GM12878 (cell line): ENCODE results near the gene SPDYE4. TPM values are rescaled to one million over a fixed set of nuclear protein-coding genes. Genes with fewer than 3 reads are reported as not detected.

Source experiments
- ATAC-seq: fragments of 200-7000 bp; cut with Tn5 transposase; 3 replicates; pipeline ENCODE4 v1.9.1; 2020; ENCODE audit warnings: mild to moderate bottlenecking, moderate library complexity
- BruUV-seq: library from RNA; stranded (reverse); fragments of 400-500 nt; replicated peaks from 2 replicates; lab custom pipeline; 2021; lab: Mats Ljungman, UMichigan
- CTCF ChIA-PET: fragments of 300-600 bp; sonication (Branson Sonifier 250); formaldehyde crosslinking; extraction: SDS; loops from one replicate; lab custom pipeline; 2021; ENCODE audit warnings: inconsistent platforms; lab: Yijun Ruan, JAX
- POLR2A ChIA-PET: fragments of 350-600 bp; formaldehyde crosslinking; extraction: SDS; loops from one replicate; lab custom pipeline; 2021; ENCODE audit warnings: inconsistent platforms; lab: Charles Lee
- RAD21 ChIA-PET: fragments of 300-600 bp; sonication (Branson Sonifier 250); formaldehyde crosslinking; loops from one replicate; lab custom pipeline; 2023; ENCODE audit warnings: antibody characterized with exemption; ENCODE audit not compliant: unreplicated experiment; lab: Charles Lee
- SMC1A ChIA-PET: fragments of 300-600 bp; sonication (Branson Sonifier 250); formaldehyde crosslinking; loops from one replicate; lab custom pipeline; 2023; ENCODE audit not compliant: unreplicated experiment, uncharacterized antibody; lab: Charles Lee
- DNase-seq: peaks from one replicate; pipeline ENCODE4 v3.0.0-alpha.2; 2011; ENCODE audit warnings: low read depth, low spot score
- FAIRE-seq: peaks from 3 replicates; lab custom pipeline; 2011; peaks lifted over from hg19 to GRCh38; lab: Jason Lieb, UNC
- H2AFZ ChIP-seq: 2 replicates; pipeline ENCODE4 v1.6.0; 2011; ENCODE audit warnings: low read depth, low read length, control low read depth; ENCODE audit not compliant: control insufficient read depth
- H3K27ac ChIP-seq: 2 replicates; pipeline ENCODE4 v1.5.1; 2011; ENCODE audit warnings: control low read depth; ENCODE audit not compliant: control insufficient read depth, insufficient read depth
- H3K27me3 ChIP-seq, 2 experiments: replicated peaks in 1 of 2; 2 replicates each; pipeline versions ENCODE4 v1.6.0 to v1.6.1; 2011; ENCODE audit warnings: low read length in 1 of 2; ENCODE audit not compliant: control insufficient read depth in 2 of 2, insufficient read depth in 2 of 2
- H3K36me3 ChIP-seq, 2 experiments: 2 replicates each; pipeline ENCODE4 v1.5.1; 2011; ENCODE audit warnings: low read length in 1 of 2; ENCODE audit not compliant: control insufficient read depth in 2 of 2, insufficient read depth in 2 of 2
- H3K4me1 ChIP-seq: 2 replicates; pipeline ENCODE4 v1.6.1; 2011; ENCODE audit warnings: mild to moderate bottlenecking, low read length, moderate library complexity, mixed read lengths; ENCODE audit not compliant: control insufficient read depth, insufficient read depth
- H3K4me2 ChIP-seq: 2 replicates; pipeline ENCODE4 v1.6.0; 2011; ENCODE audit warnings: control low read depth; ENCODE audit not compliant: control insufficient read depth, insufficient read depth
- H3K4me3 ChIP-seq: fragments of 200-600 bp; sonication (generic); 2 replicates; pipeline ENCODE4 v1.5.1; 2016
- H3K79me2 ChIP-seq: 2 replicates; pipeline ENCODE4 v1.6.0; 2011; ENCODE audit warnings: low read length; ENCODE audit not compliant: control insufficient read depth, insufficient read depth
- H3K9ac ChIP-seq: 2 replicates; pipeline ENCODE4 v1.8.0; 2011; ENCODE audit warnings: low read length, control low read depth, mixed read lengths; ENCODE audit not compliant: control insufficient read depth, insufficient read depth
- H3K9me3 ChIP-seq: replicated peaks from 3 replicates; pipeline ENCODE4 v1.5.1; 2011; ENCODE audit warnings: mild to moderate bottlenecking, low read length; ENCODE audit not compliant: control insufficient read depth, insufficient read depth
- H4K20me1 ChIP-seq: 2 replicates; pipeline ENCODE4 v1.6.0; 2011; ENCODE audit not compliant: control insufficient read depth, insufficient read depth
- BACH1 ChIP-seq: fragments of 450-650 bp; IDR thresholded peaks from 2 replicates; pipeline ENCODE4 v1.6.1; 2017; ENCODE audit warnings: mild to moderate bottlenecking, borderline replicate concordance
- CBX5 ChIP-seq: sonication (generic); IDR thresholded peaks from 2 replicates; pipeline ENCODE4 v1.6.1; 2016; ENCODE audit warnings: low read depth, moderate library complexity, mild to moderate bottlenecking, inconsistent platforms
- DPF2 ChIP-seq: fragments of 450-650 bp; IDR thresholded peaks from 2 replicates; pipeline ENCODE4 v1.6.1; 2017; ENCODE audit warnings: mild to moderate bottlenecking
- E2F4 ChIP-seq: IDR thresholded peaks from 2 replicates; pipeline ENCODE4 v1.6.1; 2012; ENCODE audit warnings: low read depth, low read length, improper control_type of control experiment
- FOS ChIP-seq: IDR thresholded peaks from 3 replicates; pipeline ENCODE4 v1.6.1; 2011; ENCODE audit warnings: borderline replicate concordance; ENCODE audit not compliant: insufficient read length; ENCODE audit errors: extremely low read depth
- KLF5 ChIP-seq: fragments of 450-650 bp; IDR thresholded peaks from 2 replicates; pipeline ENCODE4 v1.6.1; 2014; ENCODE audit warnings: mild to moderate bottlenecking; ENCODE audit not compliant: partially characterized antibody
- NKRF ChIP-seq: fragments of 450-650 bp; conservative IDR thresholded peaks from 2 replicates; pipeline ENCODE4 v1.6.1; 2017; ENCODE audit warnings: mild to moderate bottlenecking, moderate library complexity
- PBX3 ChIP-seq: IDR thresholded peaks from 2 replicates; pipeline ENCODE4 v1.6.1; 2011; ENCODE audit warnings: mild to moderate bottlenecking, low read depth, low read length, moderate library complexity; ENCODE audit not compliant: insufficient replicate concordance
- RBBP5 ChIP-seq: fragments of 200-600 bp; sonication (generic); conservative IDR thresholded peaks from 2 replicates; pipeline ENCODE4 v1.6.1; 2016
- RELA ChIP-seq: fragments of 450-650 bp; IDR thresholded peaks from 2 replicates; pipeline ENCODE4 v1.8.0; 2014; ENCODE audit warnings: borderline replicate concordance; ENCODE audit not compliant: partially characterized antibody
- SMC3 ChIP-seq: IDR thresholded peaks from 2 replicates; pipeline ENCODE4 v1.6.1; 2011; ENCODE audit warnings: low read length, improper control_type of control experiment, borderline replicate concordance
- SRF ChIP-seq, 2 experiments: IDR thresholded peaks; 2 replicates each; pipeline ENCODE4 v1.6.1; 2011; ENCODE audit warnings: low read depth in 2 of 2, low read length in 2 of 2, mild to moderate bottlenecking in 1 of 2, moderate library complexity in 1 of 2
- USF2 ChIP-seq: IDR thresholded peaks from 2 replicates; pipeline ENCODE4 v1.6.1; 2011; ENCODE audit warnings: low read depth, low read length, improper control_type of control experiment, borderline replicate concordance
- ZBTB33 ChIP-seq: fragments of 450-650 bp; IDR thresholded peaks from 2 replicates; pipeline ENCODE4 v1.6.1; 2017; ENCODE audit warnings: mild to moderate bottlenecking
- ZNF24 ChIP-seq: fragments of 450-650 bp; IDR thresholded peaks from 2 replicates; pipeline ENCODE4 v1.6.1; 2017; ENCODE audit warnings: antibody characterized with exemption, mild to moderate bottlenecking
- ZNF274 ChIP-seq: IDR thresholded peaks from one replicate; pipeline ENCODE4 v1.8.0; 2011; ENCODE audit not compliant: insufficient read length, insufficient read depth
- ZNF384 ChIP-seq: IDR thresholded peaks from 2 replicates; pipeline ENCODE4 v1.6.1; 2012; ENCODE audit warnings: low read depth, mild to moderate bottlenecking, low read length, improper control_type of control experiment, borderline replicate concordance
- WGBS: methylation state at CpG from one replicate; pipeline ENCODE4 v1.1.6; 2016; ENCODE audit warnings: low lambda C conversion rate; ENCODE audit not compliant: insufficient replicate concordance, insufficient coverage; ENCODE audit errors: missing lambda C conversion rate; 5-methylcytosine and 5-hydroxymethylcytosine counted together
- in situ Hi-C: fragments of 300-500 bp; cut with MboI; formaldehyde crosslinking; loops from 9 replicates; pipeline ENCODE4 v1.14.3; 2018; ENCODE audit warnings: mixed read lengths
- intact Hi-C: fragments of 100-400 bp; cut with micrococcal nuclease; formaldehyde crosslinking; loops from one replicate; pipeline ENCODE4 v1.14.2; 2022; ENCODE audit not compliant: unreplicated experiment
- polyA plus RNA-seq, 11 experiments: library from polyadenylated mRNA; depleted of rRNA in 4 of 11; unstranded in 6 of 11; stranded (reverse) in 5 of 11; fragments of >200 nt; fragmentation: Nextera tagmentation in 4 of 11; fragmentation: Illumina TruSeq in 1 of 11; extraction: Ambion mirVana in 4 of 11; extraction: Trizol in 1 of 11; gene quantifications; 1 replicate in 1 of 11; 2 replicates in 10 of 11; pipeline versions ENCODE4 v1.2.1 to v1.2.3, GENCODE V29; 2011 to 2016; ENCODE audit warnings: inconsistent platforms in 2 of 11, missing spikeins in 2 of 11, low read depth in 1 of 11
- total RNA-seq, 4 experiments: library from RNA; depleted of rRNA in 3 of 4; stranded (reverse); fragments of >200 nt in 3 of 4; fragmentation: Illumina TruSeq in 1 of 4; extraction: Trizol in 1 of 4; gene quantifications; 2 replicates each; pipeline versions ENCODE4 v1.2.1 to v1.2.3, GENCODE V29; 2013 to 2021

Gene SPDYE4
- total and polyA plus RNA-seq, 10 of the 15 experiments (the other 5 are each of a cell fraction or from before 2014, with no cell fraction given): 0.07 to 0.18 TPM; not detected in 8

GRCh38 chr17:8729860-8730259 is 28.5 kb downstream of the SPDYE4 start:
- Histone ChIP-seq H3K4me2 (no peak overlapping the region), H3K4me1 (no peaks in the 10 kb centered on the region), H3K9ac (no peak overlapping the region), H3K27me3 (peaks cover 0 to 4% of the 10 kb centered on the region in 2 experiments; a peak in 3 of 4 replicates), H3K4me3 (no peak overlapping the region), H3K36me3 (no peaks in the 10 kb centered on the region), H4K20me1 (no peaks in the 10 kb centered on the region), H2AFZ (no peak overlapping the region), H3K27ac (no peak overlapping the region), H3K79me2 (no peaks in the 10 kb centered on the region), H3K9me3 (no peaks in the 10 kb centered on the region)
- RAD21 ChIA-PET: no interaction called here
- ATAC-seq (no peak), DNase-seq (no peak), FAIRE-seq (no peak)
- intact Hi-C loops: no loop called here
- TF ChIP-seq FOS (no peak), RBBP5 (no peak), KLF5 (no peak), BACH1 (no peak), CBX5 (no peak), SRF (IDR thresholded peaks at IDR 0.05; ENCODE audit: low read depth in 2 of 2, low read length in 2 of 2) (no peak), USF2 (no peak), E2F4 (no peak), NKRF (no peak), ZNF24 (no peak), ZNF274 (no peak), ZNF384 (no peak), PBX3 (no peak), DPF2 (no peak), ZBTB33 (no peak), RELA (no peak), SMC3 (no peak)
- POLR2A ChIA-PET: no interaction called here
- in situ Hi-C loops: no loop called here
- BruUV-seq: no TSS peak
- SMC1A ChIA-PET: no interaction called here
- WGBS: 51% methylated on average over 13 of the region's 13 CpGs
- CTCF ChIA-PET: no interaction called here
